ENCODE measurements around the gene MPDU1.

GRCh38 chr17:7606280-7606679 lies 22.6 kb downstream of the MPDU1 start:
- TF ChIP-seq SMC3 (IDR thresholded peaks at IDR 0.05; ENCODE audit: low read depth, low read length) (no peak), CTCF (conservative IDR thresholded peaks at IDR 0.05; ENCODE audit: low read depth, low read length) (no peak), POLR2A (IDR thresholded peaks at IDR 0.05; ENCODE audit: low read depth, low read length) (no peak), RFX5 (IDR thresholded peaks at IDR 0.05; ENCODE audit: low read depth, low read length) (no peak), RCOR1 (IDR thresholded peaks at IDR 0.05; ENCODE audit: insufficient replicate concordance, low read length) (no peak), CHD1 (IDR thresholded peaks at IDR 0.05; ENCODE audit: low read depth, low read length) (no peak), CEBPB (IDR thresholded peaks at IDR 0.05; ENCODE audit: low read depth, low read length) (no peak), USF2 (IDR thresholded peaks at IDR 0.05; ENCODE audit: low read depth, low read length) (no peak)

All from IMR-90 (cell line).